IPS-15b (cell line): ENCODE measurements around the gene ELFN1.

ENCODE experiments used
- H3K27me3 ChIP-seq: one replicate; pipeline ENCODE4 v1.6.1; 2013; ENCODE audit warnings: low read length; ENCODE audit not compliant: control insufficient read depth, insufficient read depth
- H3K36me3 ChIP-seq: one replicate; pipeline ENCODE4 v1.6.1; 2013; ENCODE audit warnings: low read length; ENCODE audit not compliant: control insufficient read depth, insufficient read depth
- H3K4me1 ChIP-seq: one replicate; pipeline ENCODE4 v1.6.1; 2013; ENCODE audit warnings: mild to moderate bottlenecking, low read length; ENCODE audit not compliant: control insufficient read depth, insufficient read depth
- H3K4me3 ChIP-seq: one replicate; pipeline ENCODE4 v1.5.1; 2013; ENCODE audit warnings: low read depth, low read length
- H3K9ac ChIP-seq: one replicate; pipeline ENCODE4 v1.6.1; 2013; ENCODE audit warnings: low read depth, mild to moderate bottlenecking, low read length
- H3K9me3 ChIP-seq: one replicate; pipeline ENCODE4 v1.6.1; 2013; ENCODE audit warnings: mild to moderate bottlenecking, low read length; ENCODE audit not compliant: control insufficient read depth, insufficient read depth

Gene ELFN1

DNA sequence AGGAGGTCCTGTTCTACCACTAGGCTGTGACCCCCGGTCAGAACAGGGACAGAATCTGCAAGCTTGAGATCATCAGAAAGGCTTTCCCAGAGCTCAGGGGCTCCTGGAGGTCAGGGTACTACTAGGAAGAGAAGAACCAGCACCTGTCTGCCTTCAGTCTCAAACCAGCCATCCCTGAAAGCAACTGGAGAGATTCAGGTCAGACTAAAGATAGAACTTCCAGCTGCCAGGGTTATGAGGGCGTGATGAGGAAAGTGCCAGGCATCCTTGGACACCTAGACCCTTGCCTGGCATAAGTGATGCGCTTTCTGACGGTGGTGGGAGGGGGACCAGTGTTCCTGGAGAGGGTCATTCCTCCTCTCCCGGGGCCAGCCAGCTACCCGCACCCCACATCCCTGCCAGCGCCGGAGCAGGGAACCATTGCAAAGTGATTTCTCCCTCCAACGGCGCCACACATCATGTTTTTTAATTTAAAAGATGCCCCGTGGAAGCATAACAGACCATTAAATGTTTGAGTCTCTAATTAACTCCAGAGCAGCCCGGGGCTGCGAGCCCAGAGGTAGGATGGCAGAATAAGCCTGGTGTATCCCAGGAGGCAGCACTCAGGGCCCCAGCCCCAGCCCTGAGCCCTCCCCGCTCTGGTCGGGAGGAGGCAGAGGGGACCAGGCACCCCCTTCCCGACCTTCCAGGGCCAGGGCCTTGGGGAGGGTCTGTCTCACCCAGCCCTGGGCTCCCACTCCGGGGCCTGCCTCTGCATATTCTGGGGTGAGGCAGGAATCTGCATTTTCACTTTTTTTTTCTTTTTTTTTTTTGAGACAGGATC lies 64.0 kb downstream of the ELFN1 start:
- Histone ChIP-seq H3K36me3 (no peaks in the 10 kb centered on the region), H3K4me1 (no peaks in the 10 kb centered on the region), H3K9ac (no peak overlapping the region), H3K4me3 (no peak overlapping the region), H3K27me3 (no peaks in the 10 kb centered on the region), H3K9me3 (no peaks in the 10 kb centered on the region)

DNA sequence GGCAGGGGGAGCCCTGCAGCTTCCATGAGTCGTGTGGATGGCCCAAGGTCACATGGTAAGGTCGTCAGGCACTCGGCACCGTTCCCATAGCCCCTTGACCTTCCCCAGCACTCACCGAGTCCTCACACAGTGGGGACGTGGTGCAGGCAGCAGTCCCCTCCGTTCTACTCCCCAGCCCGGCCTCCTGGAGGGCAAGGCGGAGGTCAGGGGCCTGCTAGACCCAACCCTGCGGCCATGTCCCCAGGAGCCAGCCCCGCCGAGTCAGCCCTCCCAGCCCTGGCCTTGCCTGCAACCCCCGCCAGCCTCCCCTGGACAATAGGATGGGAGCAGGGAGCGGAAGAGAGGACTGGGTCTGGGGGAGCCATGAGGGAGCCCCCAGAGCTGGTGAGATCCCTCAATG lies 65.2 kb downstream of the ELFN1 start:
- Histone ChIP-seq H3K27me3 (no peaks in the 10 kb centered on the region), H3K4me1 (no peaks in the 10 kb centered on the region), H3K36me3 (no peaks in the 10 kb centered on the region), H3K9me3 (no peaks in the 10 kb centered on the region), H3K9ac (no peak overlapping the region), H3K4me3 (no peak overlapping the region)

DNA sequence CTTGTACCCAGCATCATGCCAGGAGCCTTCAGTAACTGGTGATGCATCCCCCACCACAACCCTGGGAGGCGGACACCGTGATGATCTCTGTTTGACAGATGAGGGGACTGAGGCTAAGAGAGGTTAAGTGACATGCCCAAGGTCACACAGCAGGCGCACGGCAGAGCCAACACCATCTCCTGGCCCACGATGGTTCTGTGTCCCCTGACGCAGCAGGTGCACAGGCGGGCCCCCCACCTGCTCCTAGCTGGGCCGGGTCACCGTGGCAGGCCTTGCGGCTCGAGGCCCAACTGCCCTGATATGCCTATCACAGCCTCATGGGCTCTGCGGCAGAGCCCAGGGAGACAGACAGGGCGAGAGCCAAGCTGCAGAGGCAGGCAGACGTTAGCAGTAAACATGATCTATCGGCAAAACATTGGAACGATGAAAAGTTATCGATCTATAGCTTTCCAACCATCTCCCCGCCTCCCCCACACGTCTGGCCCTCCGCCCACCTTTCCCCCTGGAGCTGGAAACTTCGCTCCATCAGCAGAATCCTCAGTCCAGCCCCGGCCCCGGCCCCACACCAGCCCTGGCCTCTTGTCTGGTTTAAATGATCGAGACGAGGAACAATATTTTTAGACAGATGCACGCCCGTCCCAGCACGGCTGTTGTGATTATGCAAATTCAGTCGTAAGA lies 65.9 kb downstream of the ELFN1 start:
- H3K9me3 ChIP-seq: no peaks in the 10 kb centered on the region

GRCh38 chr7:1736484-1736817 lies 66.4 kb downstream of the ELFN1 start:
- Histone ChIP-seq H3K9ac (no peak overlapping the region), H3K4me3 (no peak overlapping the region), H3K4me1 (no peaks in the 10 kb centered on the region), H3K36me3 (no peaks in the 10 kb centered on the region), H3K9me3 (no peaks in the 10 kb centered on the region), H3K27me3 (no peaks in the 10 kb centered on the region)

More for the DNA sequence above, 65.9 kb downstream of the ELFN1 start:
- no peaks in the 10 kb centered on the region for H3K4me1 ChIP-seq
- H3K4me3 ChIP-seq: no peak overlapping the region
- H3K27me3 ChIP-seq: no peaks in the 10 kb centered on the region
- H3K9ac ChIP-seq: no peak overlapping the region
- no peaks in the 10 kb centered on the region for H3K36me3 ChIP-seq

- Histone ChIP-seq H3K4me3 (no peak overlapping the region), H3K9me3 (no peaks in the 10 kb centered on the region), H3K9ac (no peak overlapping the region), H3K36me3 (no peaks in the 10 kb centered on the region), H3K27me3 (no peaks in the 10 kb centered on the region), H3K4me1 (no peaks in the 10 kb centered on the region)
These were observed 66.8 kb downstream of the ELFN1 start for GRCh38 chr7:1736830-1737229.

DNA sequence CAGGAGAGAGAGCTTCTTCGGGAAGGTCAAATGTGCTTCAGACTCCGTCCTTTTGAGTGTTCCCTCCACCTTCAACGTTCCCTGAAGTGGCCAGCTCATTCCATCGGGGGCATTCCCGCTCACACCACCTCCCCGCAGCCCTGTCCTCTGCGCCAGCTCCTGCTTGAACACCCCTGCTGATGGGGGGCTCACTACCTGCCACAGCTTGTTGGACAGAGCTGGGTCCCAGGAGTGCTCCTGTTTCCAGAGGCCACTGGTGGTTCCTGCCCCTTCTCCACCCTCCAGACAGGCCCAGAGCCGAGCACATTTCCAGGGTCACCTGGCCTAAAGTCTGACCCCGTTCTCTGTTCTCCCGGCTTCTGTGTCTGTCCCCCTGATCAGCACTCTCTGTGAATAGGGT lies 67.4 kb downstream of the ELFN1 start:
- Histone ChIP-seq H3K4me1 (no peaks in the 10 kb centered on the region), H3K4me3 (no peak overlapping the region), H3K27me3 (no peaks in the 10 kb centered on the region), H3K9me3 (no peaks in the 10 kb centered on the region), H3K36me3 (no peaks in the 10 kb centered on the region), H3K9ac (no peak overlapping the region)

DNA sequence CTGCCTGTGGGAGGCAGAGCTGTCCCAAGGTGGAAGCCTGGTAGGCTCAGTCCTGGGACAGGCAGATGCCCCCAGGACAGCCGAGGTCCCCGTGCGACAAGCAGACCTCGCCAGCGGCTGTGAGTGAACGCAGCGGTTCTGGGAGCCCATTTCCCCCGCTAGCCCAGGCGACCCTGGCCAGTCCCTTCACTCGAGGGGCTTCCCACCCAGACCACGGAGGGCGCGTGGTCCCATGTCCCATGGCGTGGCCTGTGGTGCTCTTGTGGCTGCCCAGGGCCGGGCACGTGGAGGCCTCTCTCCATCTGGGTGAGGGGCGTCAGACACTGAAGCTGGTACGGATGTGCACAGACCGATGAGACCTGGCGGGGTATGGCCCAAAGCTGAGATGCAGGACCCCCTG lies 67.9 kb downstream of the ELFN1 start:
- Histone ChIP-seq H3K4me1 (no peaks in the 10 kb centered on the region), H3K4me3 (no peak overlapping the region), H3K27me3 (no peaks in the 10 kb centered on the region), H3K9me3 (no peaks in the 10 kb centered on the region), H3K36me3 (no peaks in the 10 kb centered on the region), H3K9ac (no peak overlapping the region)

DNA sequence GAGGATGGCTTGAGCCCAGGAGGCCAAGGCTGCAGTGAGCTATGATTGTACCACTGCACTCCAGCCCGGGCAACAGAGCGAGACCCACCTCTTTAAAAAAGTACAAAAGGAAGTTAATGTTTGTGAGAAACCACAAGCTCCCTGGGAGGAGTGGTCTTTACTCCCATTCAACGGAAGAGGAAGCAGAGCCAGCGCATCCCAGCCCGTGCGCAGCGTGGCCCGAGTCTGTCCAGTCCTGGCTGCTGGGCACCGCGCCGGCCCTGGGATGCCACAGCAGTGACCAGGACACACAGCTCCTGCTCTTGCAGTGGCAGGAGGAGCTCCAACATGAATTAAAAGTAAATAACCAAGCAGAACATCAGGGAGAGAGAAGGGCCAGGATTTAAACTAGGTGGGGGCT lies 68.4 kb downstream of the ELFN1 start:
- Histone ChIP-seq H3K4me3 (no peak overlapping the region), H3K9ac (no peak overlapping the region), H3K27me3 (no peaks in the 10 kb centered on the region), H3K36me3 (no peaks in the 10 kb centered on the region), H3K9me3 (no peaks in the 10 kb centered on the region), H3K4me1 (no peaks in the 10 kb centered on the region)

GRCh38 chr7:1738956-1739355 lies 68.9 kb downstream of the ELFN1 start:
- Histone ChIP-seq H3K36me3 (no peaks in the 10 kb centered on the region), H3K27me3 (no peaks in the 10 kb centered on the region)

DNA sequence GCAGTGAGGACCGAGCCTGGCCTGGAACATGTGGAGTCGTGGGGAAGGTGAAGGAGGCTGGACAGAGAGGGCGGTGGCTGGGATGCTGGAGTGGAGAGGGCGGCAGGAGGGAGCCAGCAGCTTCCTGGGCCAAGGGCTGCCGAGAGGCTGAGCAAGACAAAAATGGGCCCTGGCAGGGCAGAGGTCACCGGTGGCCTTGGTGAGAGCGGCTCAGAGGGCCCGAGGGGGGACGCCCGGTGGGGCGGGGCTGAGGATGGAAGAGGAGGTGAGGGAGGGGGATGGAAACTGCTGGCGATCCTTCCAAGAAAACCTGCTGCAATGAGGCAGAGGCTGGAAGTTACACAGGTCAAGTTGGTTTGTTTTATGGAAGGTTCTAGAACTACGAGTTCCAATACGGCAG lies 69.5 kb downstream of the ELFN1 start:
- no peaks in the 10 kb centered on the region for H3K9me3 ChIP-seq
- no peak overlapping the region for H3K9ac ChIP-seq
- no peaks in the 10 kb centered on the region for H3K36me3 ChIP-seq
- no peak overlapping the region for H3K4me3 ChIP-seq
- no peaks in the 10 kb centered on the region for H3K27me3 ChIP-seq
- no peaks in the 10 kb centered on the region for H3K4me1 ChIP-seq

More at GRCh38 chr7:1738956-1739355, 68.9 kb downstream of the ELFN1 start:
- H3K9me3 ChIP-seq: no peaks in the 10 kb centered on the region
- H3K4me1 ChIP-seq: no peaks in the 10 kb centered on the region
- no peak overlapping the region for H3K9ac ChIP-seq
- no peak overlapping the region for H3K4me3 ChIP-seq

DNA sequence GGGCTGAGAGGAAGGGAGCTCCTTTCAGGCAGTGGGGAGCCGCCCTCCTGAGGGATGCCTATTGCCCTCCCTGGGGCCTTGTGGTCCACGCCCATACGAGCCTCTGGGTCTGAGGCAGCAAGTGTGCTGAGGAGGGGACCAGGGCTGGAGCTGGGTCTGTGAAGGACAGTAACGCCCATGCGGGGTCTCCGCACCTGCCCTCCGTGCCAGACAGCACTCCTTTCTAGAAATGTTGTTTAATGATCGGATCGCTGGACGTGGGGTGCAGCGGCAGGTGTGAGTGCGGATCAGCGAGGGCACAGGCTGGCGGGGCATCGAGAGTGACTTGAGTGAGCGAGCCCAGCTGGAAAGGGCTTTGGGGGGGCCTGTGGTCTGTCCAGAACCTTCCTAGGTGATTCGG lies 70.1 kb downstream of the ELFN1 start:
- Histone ChIP-seq H3K4me1 (no peaks in the 10 kb centered on the region), H3K27me3 (no peaks in the 10 kb centered on the region), H3K36me3 (no peaks in the 10 kb centered on the region), H3K9me3 (no peaks in the 10 kb centered on the region), H3K4me3 (no peak overlapping the region), H3K9ac (no peak overlapping the region)

- Histone ChIP-seq H3K9ac (no peak overlapping the region), H3K4me3 (no peak overlapping the region)
These were observed 71.2 kb downstream of the ELFN1 start for GRCh38 chr7:1741246-1741645.

More at GRCh38 chr7:1741246-1741645, 71.2 kb downstream of the ELFN1 start:
- no peaks in the 10 kb centered on the region for H3K9me3 ChIP-seq
- no peaks in the 10 kb centered on the region for H3K4me1 ChIP-seq
- H3K27me3 ChIP-seq: no peaks in the 10 kb centered on the region
- peaks cover 5% of the 10 kb centered on the region for H3K36me3 ChIP-seq
